HuH-7 (cell line): Measurements from ENCODE around the gene ABHD12.
A peak's percentile ranks its signal among the peaks of the same experiment; 100 is the strongest.
"Not testable (repeated sequence)": the region's sequence is repeated elsewhere in the genome, so short reads cannot be mapped to it uniquely, and the experiment has no call there.

Experiments used
- DNase-seq: peaks from one replicate; pipeline ENCODE4 v3.0.0; 2011; ENCODE audit warnings: low spot score

Gene ABHD12

DNA sequence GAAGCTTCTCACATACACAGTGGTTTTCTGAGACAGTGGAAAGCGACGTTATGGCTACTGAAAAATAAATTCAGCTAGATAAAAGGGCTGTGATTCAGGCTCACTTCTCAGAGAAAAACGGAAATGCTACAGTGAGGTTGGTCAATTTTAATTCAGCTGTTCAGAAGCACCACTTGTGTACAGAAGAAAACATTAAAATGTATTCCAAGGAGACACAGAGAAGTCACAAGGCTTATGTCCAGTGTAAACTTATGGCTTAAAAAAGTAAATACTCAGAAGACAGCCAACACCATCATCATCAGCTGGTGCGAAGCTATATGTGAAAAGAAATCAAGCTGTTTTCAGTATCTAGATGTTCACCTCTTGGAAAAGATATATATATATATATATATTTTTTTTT lies 68.6 kb downstream of the ABHD12 start:
- no peak for DNase-seq

DNA sequence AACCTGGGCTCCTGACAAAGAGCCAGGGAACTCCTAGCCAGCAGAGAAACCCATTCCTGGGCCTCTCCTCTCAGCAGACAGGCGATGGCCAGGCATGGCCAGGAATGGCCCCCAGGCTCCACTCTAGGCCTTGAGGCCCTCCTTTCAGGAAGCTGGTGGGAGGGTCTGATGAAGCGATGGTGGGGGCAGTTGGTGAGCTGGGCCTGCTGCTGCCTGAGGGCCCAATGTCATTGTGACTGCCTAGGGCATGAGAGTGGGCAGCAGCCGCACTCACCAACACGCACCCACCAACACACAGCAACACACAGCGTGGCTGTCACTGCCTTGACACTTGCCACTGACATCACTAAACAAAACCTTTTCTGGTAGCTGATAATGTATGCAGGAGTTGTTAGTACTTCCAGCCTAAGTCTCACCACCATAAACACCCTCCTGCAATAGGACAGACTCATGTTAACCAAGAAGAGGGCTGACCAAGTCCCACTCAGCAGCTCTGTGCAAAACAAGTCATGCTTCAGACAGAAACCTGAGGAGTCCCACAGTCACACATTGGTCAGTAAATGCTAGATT lies 69.3 kb downstream of the ABHD12 start:
- no peak for DNase-seq

DNA sequence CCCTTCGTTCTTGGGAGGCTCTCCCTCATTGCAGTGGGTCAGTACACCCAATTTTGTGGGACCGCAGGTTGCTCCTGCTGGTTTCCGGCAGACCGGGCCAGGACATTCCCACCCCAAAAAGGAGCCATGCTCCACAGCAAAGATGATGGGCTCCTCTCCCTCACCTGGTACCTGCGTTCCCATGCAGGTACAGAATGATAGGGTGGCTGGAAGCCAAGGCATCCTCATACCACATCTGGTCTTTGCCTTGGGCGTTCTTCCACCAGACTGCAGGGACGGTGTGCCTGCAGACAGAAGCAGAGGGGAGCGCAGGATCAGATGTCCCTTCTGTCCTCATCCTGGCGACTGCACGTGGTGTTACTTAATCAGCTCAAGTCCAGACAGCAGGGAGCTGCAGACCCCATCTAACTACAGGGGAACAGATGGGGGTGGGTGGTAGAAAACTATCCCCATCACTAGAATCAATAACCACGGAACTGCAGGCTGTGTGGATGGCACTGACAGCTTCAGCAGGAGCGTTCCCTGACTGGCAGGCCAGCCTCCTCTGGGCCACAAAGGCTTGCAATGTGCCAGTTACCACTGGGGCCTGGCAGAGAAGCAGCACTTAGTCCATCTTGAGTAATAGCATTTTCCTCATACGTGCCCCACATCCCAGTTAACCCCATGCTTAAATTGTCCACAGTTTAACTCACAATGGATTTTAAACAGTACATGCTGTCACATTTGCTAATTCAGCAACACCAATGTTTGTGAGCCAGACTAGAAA lies 70.4 kb downstream of the ABHD12 start:
- DNase-seq: no peak

DNA sequence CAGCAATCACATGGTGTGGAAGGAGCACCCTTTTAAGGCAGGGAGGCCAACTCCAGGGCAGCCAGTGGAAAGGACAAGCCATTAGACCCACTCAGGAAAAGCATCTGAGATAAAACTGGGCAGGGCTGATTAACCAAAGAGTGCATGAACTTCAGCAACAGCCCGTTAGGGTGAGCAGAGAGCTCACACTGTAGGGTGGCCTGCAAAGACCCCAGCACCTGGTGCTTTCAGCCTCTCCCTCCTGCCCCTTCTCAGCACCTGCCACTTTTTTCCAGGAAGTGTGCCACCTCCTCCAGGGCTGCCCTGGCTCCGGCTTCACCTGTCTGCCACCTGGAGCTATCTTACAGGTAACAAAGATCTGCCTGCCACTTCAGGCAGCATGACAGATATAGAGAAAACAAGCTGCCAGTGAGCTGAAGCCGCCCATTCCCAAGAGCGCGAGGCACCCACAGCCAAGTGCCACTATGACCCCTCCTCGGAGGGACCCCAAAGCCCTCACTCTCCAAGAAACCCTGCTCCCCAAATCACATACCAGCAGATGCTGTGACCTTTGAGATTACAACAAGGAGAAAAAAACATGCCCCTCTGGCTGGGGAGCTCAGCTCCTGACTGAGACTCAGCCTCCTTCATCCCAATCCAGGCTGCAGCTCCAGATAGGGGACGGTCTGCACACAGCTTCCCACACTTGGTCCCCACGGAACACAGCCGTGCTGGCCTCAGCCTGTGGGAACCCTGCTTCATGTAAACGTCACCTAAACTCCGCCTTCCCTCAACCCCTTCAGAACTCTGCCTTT lies 71.2 kb downstream of the ABHD12 start:
- no peak for DNase-seq

DNA sequence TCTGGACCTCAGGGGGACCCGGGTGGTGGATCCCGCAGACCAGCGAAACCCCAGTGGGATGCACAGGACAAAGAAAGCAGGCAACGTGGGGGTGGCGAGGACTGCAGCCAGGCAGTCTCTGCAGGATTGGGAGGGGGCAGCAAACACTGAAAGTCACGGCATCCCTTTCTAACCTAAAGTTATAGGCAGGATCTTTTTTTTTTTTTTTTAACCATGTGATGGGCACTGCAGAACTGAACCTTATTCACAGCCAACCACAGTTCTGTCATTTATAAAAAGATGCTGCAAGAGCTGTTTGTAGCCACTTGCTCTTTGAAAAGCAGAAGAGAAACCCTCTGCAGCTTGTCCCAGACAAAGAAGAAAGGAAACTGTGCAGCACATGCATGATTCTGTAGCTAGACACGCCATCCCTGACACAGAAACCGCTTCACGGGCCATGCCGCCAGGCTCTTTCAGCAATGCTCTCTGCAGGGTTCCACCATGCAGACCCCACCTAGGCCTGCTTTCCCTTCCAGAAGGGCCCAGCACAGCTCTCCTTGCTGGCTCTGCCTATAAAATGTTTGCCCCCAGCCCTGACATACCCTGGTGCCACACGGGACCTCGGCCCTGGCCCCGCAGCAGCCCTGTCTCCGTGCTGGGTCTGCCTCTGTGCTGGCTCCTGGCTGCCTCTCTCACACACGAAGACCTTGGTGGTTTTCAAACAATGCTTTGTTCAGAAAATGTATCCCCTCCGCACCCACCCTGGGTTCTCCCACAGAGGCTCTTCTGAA lies 72.0 kb downstream of the ABHD12 start:
- no peak for DNase-seq

DNA sequence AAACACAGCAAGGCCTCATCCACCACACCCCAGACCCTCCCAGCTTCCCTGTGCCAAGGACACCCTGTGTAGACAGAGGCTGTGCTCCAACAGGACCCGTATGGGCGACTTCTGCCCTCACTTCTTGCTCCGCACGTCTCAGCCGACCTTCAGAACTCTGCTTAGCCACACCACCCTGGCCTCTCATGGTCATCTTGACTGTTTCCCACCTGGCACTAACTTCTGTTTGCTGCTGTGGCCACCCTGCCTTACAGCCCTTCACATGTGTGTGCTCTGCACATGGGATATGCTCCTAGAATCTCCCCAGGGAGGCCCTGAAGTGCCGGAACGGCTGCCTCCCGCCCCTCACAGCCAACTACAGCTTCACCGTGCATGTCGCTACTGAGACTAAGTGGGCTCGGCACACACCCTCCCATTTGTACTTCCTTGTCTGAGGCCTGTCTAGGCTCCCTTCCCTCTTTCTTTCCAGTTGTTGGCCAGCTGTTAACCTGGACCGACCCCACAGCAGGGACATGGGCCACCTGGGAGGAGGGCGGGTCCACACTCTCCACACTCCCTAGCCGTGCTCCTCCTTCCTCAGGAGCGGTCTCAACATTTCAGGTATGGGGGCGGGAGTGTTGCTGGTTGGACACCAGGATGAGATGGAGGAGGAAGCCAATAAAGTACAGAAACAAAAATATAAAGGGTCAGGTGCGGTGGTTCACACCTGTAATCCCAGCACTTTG lies 73.1 kb downstream of the ABHD12 start:
- no peak for DNase-seq

DNA sequence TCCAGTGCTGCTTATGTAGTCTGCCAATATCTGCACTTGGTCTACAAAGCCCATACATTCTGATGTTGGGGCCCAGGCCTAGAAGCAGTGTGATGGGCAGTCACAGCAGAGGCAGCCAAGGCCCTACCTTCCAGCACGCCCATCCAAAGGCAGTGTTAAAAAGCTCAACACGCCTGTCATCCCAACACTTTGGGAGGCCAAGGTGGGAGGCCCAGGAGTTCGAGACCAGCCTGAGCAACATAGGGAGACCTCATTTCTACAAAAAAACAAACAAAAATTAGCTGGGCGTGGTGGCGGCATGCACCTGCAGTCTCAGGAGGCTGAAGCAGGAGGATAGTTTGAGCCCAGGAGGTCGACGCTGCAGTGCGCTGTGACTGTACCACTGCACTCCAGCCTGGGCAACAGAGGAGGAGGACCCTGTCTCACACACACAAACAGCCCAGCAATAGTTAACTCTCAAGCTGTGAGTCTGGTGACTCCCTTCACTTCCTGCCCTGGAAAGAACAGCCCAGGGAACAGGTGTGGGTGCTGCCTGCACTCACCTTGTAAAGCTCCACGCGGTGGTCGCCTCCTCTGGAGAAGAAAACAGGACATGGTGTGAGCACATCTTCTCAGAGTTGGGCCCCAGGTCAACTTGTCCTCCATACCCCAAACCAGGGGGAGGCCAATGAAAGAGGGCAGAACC lies 74.0 kb downstream of the ABHD12 start:
- no peak for DNase-seq

DNA sequence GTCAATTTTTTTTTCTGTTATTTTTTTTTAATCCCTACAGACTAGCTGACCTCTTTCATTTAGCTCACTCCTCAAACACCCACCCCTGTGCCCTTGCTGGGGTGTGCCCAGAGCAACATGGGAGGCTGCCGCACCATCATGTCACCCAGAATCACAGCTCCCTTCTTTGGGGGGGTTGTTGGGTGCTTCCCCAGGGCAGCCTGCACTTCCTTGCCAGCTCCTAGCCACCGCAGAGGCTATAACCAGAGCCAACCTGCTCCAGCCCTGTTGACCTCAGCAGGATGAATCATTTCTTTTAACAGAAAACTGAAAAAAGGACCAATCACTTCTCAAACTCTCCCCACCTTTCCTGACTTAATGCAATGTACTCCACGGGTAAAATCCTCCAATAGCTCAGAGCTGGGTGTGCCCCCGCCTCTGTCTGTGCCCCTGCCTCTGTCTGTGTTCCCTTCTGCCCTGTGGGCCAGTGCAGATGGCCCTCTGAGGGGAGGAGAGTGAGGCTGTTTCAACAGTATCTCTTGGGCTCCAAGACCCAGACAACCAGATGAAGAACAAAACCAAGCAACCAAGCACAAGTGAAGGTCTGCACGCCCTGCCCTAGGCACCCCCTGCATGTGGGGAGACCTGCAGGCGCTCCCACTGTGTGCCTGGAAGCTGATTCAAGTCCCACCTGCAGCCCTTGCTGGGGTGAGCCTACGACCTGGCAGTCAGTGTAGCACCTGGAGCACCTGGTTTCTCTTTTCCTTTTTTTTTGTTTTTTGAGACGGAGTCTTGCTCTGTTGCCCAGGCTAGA lies 75.0 kb downstream of the ABHD12 start:
- no peak for DNase-seq

DNA sequence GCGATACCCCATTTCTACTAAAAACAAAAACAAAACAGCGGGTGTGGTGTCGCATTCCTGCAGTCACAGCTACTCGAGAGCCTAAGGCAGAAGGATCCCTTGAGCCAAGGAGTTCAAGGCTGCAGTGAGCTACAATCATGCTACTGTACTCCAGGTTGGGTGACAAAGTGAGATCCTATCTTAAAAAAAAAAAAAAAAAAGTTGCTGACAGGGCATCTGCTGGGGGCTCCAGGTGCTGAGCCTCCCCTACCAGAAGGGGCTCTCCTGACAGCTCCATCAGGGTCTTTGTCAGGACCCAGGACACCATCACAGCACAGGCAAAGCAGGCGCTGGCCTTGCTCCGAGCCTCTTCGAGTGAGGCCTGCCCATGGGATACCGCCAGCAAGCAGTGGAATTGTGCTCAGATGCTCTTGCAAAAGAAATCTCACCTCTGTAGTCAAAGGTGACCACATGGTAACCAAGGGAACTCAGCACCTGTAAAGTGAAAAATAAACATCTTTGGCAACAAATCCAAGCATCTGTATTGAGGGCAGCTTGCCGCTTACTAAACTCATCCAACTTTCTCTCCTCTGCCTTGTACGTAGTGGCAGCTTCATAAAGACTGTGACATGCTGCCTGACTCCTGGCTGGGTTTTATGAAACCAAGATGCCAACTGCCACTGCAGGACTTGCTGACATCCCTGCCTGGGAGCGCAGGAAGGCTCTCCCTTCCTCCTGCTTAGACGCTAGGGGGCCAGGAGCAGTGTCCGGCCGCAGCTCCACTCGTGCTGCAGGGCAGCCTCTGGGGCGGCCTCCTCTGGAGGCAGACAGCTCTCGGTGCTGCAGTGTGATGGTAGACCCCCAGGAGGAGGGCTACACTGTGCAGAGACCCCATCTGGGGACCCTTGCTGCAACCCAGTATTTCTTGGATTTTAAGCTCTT lies 75.9 kb downstream of the ABHD12 start:
- no peak for DNase-seq

DNA sequence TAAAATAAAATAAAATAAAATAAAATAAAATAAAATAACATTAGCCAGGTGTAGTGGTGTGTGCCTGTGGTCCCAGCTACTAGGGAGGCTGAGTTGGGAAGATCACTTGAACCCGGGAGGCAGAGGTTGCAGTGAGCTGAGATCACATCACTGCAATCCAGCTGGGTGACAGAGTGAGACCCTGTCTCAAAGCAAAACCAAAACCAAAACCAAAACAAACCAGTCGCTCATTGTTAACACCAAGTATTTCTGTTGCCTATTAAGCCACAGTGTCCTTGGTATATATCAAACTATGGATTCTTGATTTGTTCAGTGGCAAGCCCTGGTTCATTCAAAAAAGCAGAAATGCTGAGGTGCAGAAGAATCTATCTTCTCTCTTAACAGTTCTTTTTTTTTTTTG lies 77.0 kb downstream of the ABHD12 start:
- DNase-seq: no peak

DNA sequence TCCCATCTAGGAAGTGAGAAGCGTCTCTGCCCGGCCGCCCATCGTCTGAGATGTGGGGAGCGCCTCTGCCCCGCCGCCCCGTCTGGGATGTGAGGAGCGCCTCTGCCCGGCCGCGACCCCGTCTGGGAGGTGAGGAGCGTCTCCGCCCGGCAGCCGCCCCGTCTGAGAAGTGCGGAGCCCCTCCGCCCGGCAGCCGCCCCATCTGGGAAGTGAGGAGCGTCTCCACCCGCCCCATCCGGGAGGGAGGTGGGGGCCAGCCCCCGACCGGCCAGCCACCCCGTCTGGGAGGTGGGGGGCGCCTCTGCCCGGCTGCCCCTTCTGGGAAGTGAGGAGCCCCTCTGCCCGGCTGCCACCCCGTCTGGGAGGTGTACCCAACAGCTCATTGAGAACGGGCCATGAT lies 77.9 kb downstream of the ABHD12 start:
- not testable (repeated sequence) for DNase-seq

DNA sequence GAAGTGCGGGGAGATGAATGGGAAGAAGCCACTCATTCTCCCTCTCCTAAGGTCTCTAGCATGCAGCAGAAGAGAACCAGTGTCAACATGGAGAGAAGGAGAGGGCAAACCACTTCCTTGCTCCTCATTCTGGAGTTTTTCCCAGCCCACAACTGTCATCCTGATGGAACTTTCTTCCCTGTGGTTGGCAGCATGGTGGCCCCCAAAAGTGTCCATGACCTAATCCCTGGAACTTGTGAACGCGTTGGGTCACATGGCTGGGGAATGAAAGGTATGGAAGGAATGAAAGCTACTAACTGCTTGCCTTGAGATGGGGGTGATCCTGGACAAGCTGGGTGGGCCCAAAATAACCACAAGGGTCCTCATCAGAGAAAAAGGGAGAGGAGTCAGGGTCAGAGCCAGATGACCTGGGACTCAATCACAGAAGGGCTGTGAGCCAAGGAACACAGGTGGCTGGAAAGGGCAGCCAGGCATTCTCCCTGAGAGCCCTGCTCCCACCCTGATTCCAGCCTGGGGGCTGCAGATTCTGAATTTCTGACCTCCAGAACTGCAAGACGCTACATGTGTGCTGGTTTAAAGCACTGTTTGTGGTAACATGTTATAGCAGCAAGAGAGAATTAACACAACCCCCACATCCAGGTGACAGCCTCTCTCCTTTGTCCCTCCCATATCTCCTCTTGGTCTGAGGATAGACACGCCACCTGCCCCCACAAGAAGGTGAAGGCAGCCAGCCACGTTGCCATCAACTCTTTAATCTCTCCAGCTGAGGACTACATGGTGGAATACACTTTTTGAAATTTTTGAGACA lies 79.5 kb downstream of the ABHD12 start:
- DNase-seq: no peak

DNA sequence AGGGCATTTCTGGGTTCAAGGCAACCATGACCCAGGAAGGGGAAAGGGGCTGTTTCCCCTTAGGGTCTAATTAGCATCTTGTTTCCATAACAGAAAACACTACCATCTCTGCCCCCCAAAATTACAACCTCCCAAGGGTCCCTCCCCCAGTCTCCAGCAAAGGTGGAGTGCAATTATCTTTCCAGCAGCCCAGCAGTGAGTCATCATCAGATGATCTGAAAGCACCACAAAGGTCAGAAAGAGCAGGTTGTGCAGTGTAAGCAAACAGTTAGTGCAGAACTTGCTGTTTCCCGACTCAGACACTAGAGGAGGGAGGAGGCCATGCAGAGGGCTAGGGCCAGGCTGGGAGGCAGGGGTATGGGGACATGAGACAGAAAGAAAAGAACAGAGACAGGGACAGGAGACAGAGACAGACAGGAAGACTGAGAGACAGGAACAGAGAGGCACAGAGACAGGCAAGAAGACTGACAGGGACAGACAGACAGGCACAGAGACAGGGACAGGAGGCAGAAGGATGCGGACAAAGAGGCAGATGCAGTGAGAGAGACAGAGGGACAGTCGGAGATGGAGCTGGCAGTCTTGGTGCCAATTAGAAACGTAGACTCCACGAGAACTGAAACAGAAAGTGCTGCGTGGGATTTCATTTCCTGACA lies 80.2 kb downstream of the ABHD12 start:
- DNase-seq: peak; percentile 98

DNA sequence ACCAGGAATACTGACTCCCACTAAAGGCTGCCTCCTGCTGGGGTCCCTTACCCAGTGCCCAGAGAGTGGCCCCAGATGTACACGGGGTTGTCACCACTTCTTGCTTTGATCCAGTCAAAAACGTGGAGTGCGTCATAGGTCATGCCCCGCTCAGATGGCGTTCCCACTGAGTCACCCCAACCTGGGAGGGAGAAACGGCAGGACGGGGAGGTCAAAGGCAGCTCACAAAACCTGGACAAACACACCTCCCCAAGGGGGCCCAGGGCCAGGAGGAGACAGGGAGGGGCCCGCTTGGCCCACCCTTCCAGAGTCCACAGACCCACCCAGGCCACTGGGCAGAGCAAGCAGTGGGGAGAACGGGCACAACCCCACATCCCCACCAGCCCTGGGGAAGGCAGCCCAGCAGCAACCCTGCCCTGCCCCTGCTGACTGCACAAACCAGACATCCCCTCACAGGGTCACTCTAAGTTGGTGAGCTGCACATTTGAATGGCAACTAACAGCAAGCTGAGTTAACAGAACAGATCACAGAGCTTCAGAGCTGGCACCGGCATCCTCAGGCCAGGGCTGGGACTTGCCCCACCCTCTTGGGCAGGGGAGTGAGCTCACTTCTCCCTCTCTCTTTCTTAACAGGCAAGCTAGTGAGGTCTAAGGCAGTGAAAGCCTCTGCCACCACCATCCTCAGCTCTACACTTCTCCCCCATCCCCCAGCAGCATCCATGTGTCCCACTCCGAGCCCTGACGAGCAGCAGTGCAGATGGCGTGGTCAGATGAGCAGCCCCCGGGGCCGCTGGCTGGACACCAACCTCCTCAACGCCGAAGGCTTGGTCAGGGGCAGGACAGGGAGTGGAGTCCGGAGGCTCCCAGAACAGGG lies 81.0 kb downstream of the ABHD12 start:
- DNase-seq: no peak

DNA sequence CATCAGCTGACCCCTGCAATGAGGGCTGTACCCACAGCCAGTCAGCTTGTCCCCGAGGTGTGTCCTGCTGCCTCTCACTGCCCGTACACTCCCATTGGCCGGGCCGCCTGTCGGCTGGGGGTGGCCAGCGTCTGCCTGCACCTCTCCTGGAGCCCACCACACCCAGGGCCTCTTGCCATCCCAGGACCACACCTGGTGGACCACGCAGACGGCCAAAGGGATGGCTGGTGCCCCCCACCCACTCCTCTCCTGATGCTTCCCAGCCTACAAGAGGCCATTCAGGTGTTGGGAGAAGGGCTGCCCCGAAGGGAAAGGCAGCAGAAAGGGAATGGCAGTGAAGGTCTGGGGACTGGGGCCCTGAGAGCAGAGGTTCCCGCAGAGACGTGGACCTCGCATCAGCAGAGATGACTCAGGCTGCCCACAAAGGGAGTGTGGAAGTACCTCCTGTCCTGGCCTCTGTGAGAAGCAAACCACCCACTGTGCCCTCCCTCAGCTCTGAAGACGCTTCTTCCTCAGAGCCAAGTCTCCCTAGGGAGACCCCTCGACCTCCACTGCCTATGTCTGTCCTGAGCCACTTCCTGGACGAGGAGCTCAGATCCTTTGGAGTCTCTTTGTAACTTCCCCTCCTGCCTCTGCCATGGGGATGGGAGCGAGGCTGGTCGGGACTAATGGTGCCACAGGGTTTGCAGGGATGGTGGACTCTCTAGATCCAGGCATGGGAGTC lies 81.8 kb downstream of the ABHD12 start:
- DNase-seq: no peak

DNA sequence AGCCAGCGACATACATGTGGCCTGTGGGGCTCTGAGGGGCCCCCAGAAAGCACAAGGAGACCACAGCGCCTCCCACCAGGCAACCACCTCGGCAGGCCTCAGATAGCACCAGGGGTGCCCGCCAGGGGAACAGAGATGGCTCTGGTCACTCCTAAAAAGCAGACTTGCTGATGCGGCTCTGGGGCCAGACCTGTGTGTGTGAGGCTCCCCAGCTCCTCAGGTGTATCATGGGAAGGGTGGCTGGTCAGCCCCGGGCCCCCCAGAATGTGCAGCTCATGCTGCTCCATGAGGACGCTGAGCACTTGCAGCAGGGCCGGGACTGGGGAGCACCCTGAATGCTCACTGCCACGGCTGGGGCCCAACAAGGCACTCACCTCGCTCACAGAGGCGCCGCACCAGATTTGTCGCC lies 82.5 kb downstream of the ABHD12 start:
- no peak for DNase-seq
